ENCODE results near the gene CRABP2. TPM values are rescaled to one million over a fixed set of nuclear protein-coding genes. Genes with fewer than 3 reads are reported as not detected.

The CRABP2 gene
- total RNA-seq, 1 experiment from 2014 or later: 1,115 TPM

- in situ Hi-C loops (cut with HindIII; ENCODE audit: low pct_unique_long_range_greater_than_20kb, low sequenced_read_pairs) (no loop called here), intact Hi-C loops (cut with micrococcal nuclease; ENCODE audit: unreplicated experiment) (no loop called here)
- DNase-seq (ENCODE audit: low read depth, low spot score) (no peak), ATAC-seq (no peak)
- no TSS peak for BruUV-seq (replicated peaks)
- Histone ChIP-seq H3K4me3 (ENCODE audit: low read depth in 2 of 2, low read length in 2 of 2) (peak overlapping the region; percentile 77 to 80), H3K9me3 (ENCODE audit: control insufficient read depth, insufficient read depth, low read depth, low read length) (no peaks in the 10 kb centered on the region), H3K27ac (ENCODE audit: low read length) (peak overlapping the region; percentile 100), H3K36me3 (ENCODE audit: control insufficient read depth, insufficient read depth, low read length) (peaks cover 12% of the 10 kb centered on the region), H3K27me3 (ENCODE audit: control insufficient read depth, insufficient read depth, low read length) (no peaks in the 10 kb centered on the region), H3K4me1 (ENCODE audit: control insufficient read depth, insufficient read depth, low read length) (peaks cover 54% of the 10 kb centered on the region)
- no peak for TF ChIP-seq CTCF (IDR thresholded peaks at IDR 0.05)
- TF ChIP-seq TCF7L2 (IDR thresholded peaks at IDR 0.05; ENCODE audit: low read depth, low read length): no peak
- TF ChIP-seq POLR2AphosphoS5 (IDR thresholded peaks at IDR 0.05; ENCODE audit: low read depth, low read length): no peak; the same call in 1 of the 2 replicates
- TF ChIP-seq REST (IDR thresholded peaks at IDR 0.05; ENCODE audit: insufficient read depth in 1 of 2, low read depth in 2 of 2, low read length in 1 of 2): no peak
- no peak for TF ChIP-seq SIN3A (IDR thresholded peaks at IDR 0.05; ENCODE audit: borderline replicate concordance, insufficient read depth, low read depth, low read length)
- CTCF ChIA-PET: no interaction called here
- POLR2A ChIA-PET: no interaction called here
Observed at GRCh38 chr1:156748670-156749418, 43.5 kb upstream of the CRABP2 start.

- H3K4me3 ChIP-seq (ENCODE audit: low read depth in 2 of 2, low read length in 2 of 2): peak overlapping the region; percentile 77 to 80
- POLR2A ChIA-PET: interaction anchor here (0.7 to 0.9 kb wide), 2 partner anchors 19 to 22 kb away, joined by 3 to 4 read pairs; partner anchors contain the start of genes ISG20L2 and METTL25B
- DNase-seq (ENCODE audit: low read depth, low spot score) (no peak), ATAC-seq (no peak)
- in situ Hi-C loops (cut with HindIII; ENCODE audit: low pct_unique_long_range_greater_than_20kb, low sequenced_read_pairs) (no loop called here), intact Hi-C loops (cut with micrococcal nuclease; ENCODE audit: unreplicated experiment) (no loop called here)
- no peaks in the 10 kb centered on the region for H3K27me3 ChIP-seq (ENCODE audit: control insufficient read depth, insufficient read depth, low read length)
- H3K9me3 ChIP-seq (ENCODE audit: control insufficient read depth, insufficient read depth, low read depth, low read length): no peaks in the 10 kb centered on the region
- no TSS peak for BruUV-seq (replicated peaks)
- H3K27ac ChIP-seq (ENCODE audit: low read length): peak overlapping the region; percentile 100
- H3K36me3 ChIP-seq (ENCODE audit: control insufficient read depth, insufficient read depth, low read length): peaks cover 17% of the 10 kb centered on the region
- TF ChIP-seq TCF7L2 (IDR thresholded peaks at IDR 0.05; ENCODE audit: low read depth, low read length) (no peak), SIN3A (IDR thresholded peaks at IDR 0.05; ENCODE audit: borderline replicate concordance, insufficient read depth, low read depth, low read length) (no peak), POLR2AphosphoS5 (IDR thresholded peaks at IDR 0.05; ENCODE audit: low read depth, low read length) (no peak), REST (IDR thresholded peaks at IDR 0.05; ENCODE audit: insufficient read depth in 1 of 2, low read depth in 2 of 2, low read length in 1 of 2) (no peak)
- CTCF ChIA-PET: interaction anchor here (0.6 kb wide), 1 partner anchor 71 kb away, joined by 4 read pairs; no protein-coding TSS in a partner anchor
- H3K4me1 ChIP-seq (ENCODE audit: control insufficient read depth, insufficient read depth, low read length): peaks cover 52% of the 10 kb centered on the region
Observed at GRCh38 chr1:156747742-156748669, 42.6 kb upstream of the CRABP2 start.

Measured in Panc1 (cell line).